GM12874 (cell line): ENCODE measurements around the gene OOSP4A.

ENCODE experiments used
- TF ChIP-seq, protein P1 (sequence below): IDR thresholded peaks from 2 replicates; pipeline ENCODE4 v1.5.1; 2011; ENCODE audit warnings: low read depth, mild to moderate bottlenecking, control low read depth, low read length, moderate library complexity; ENCODE audit not compliant: insufficient read depth

The OOSP4A gene

GRCh38 chr11:59939482-59939881 lies 24.4 kb upstream of the OOSP4A start:
- TF ChIP-seq, protein P1, sequence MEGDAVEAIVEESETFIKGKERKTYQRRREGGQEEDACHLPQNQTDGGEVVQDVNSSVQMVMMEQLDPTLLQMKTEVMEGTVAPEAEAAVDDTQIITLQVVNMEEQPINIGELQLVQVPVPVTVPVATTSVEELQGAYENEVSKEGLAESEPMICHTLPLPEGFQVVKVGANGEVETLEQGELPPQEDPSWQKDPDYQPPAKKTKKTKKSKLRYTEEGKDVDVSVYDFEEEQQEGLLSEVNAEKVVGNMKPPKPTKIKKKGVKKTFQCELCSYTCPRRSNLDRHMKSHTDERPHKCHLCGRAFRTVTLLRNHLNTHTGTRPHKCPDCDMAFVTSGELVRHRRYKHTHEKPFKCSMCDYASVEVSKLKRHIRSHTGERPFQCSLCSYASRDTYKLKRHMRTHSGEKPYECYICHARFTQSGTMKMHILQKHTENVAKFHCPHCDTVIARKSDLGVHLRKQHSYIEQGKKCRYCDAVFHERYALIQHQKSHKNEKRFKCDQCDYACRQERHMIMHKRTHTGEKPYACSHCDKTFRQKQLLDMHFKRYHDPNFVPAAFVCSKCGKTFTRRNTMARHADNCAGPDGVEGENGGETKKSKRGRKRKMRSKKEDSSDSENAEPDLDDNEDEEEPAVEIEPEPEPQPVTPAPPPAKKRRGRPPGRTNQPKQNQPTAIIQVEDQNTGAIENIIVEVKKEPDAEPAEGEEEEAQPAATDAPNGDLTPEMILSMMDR, result no peak

DNA sequence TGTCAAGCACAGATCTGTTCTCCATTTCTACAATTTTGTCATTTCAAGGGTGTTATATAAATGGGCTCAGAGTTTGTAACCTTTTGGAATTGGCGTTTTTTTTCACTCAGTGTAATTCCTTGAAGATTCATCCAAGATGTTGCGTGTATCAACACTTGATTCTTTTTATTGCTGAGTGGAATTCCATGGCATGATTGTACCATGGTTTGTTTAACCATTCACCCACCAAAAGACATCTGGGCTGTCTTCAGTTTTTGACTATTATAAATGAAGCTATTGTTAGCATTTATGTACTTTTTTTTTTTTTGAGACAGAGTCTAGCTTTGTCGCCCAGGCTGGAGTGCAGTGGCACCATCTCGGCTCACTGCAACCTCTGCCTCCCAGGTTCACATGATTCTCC lies 22.7 kb upstream of the OOSP4A start:
- TF ChIP-seq, protein P1, result no peak

GRCh38 chr11:59943997-59944714 lies 19.7 kb upstream of the OOSP4A start:
- TF ChIP-seq, protein P1, result no peak

GRCh38 chr11:59944720-59945119 lies 19.1 kb upstream of the OOSP4A start:
- TF ChIP-seq, protein P1, result no peak

GRCh38 chr11:59953463-59954218 lies 10.2 kb upstream of the OOSP4A start:
- TF ChIP-seq, protein P1, result no peak

GRCh38 chr11:59954219-59954847 lies 9.5 kb upstream of the OOSP4A start:
- TF ChIP-seq, protein P1, result no peak

- TF ChIP-seq, protein P1, result no peak
Observed at GRCh38 chr11:59957094-59957493, 6.7 kb upstream of the OOSP4A start.
